Muscle layer of colon (tissue), 2 donors: ENCODE data around the gene HMGCS2.

Experiments used
- H3K27ac ChIP-seq: one replicate; pipeline ENCODE4 v1.7.0; 2013; ENCODE audit warnings: low read depth, mild to moderate bottlenecking, low read length, moderate library complexity
- H3K27me3 ChIP-seq, 2 donors: one replicate each; pipeline ENCODE4 v1.7.0; 2013; ENCODE audit warnings: low read length in 2 of 2, mild to moderate bottlenecking in 2 of 2; ENCODE audit not compliant: insufficient read depth in 2 of 2, control insufficient read depth in 1 of 2
- H3K36me3 ChIP-seq: one replicate; pipeline ENCODE4 v1.7.0; 2013; ENCODE audit warnings: mild to moderate bottlenecking, low read length; ENCODE audit not compliant: insufficient read depth
- H3K4me1 ChIP-seq: one replicate; pipeline ENCODE4 v1.7.0; 2013; ENCODE audit warnings: mild to moderate bottlenecking, low read length; ENCODE audit not compliant: insufficient read depth
- H3K4me3 ChIP-seq, 2 donors: one replicate each; pipeline ENCODE4 v1.7.0; 2013; ENCODE audit warnings: low read length in 2 of 2, low read depth in 1 of 2, mild to moderate bottlenecking in 1 of 2, moderate library complexity in 1 of 2
- H3K9ac ChIP-seq: one replicate; pipeline ENCODE4 v1.7.0; 2013; ENCODE audit warnings: low read length
- H3K9me3 ChIP-seq: one replicate; pipeline ENCODE4 v1.7.0; 2013; ENCODE audit warnings: mild to moderate bottlenecking, low read length
- donor health status: abdominal sarcoma.
- donor health status: Adenocarcinoma of cecum.

HMGCS2 gene

DNA sequence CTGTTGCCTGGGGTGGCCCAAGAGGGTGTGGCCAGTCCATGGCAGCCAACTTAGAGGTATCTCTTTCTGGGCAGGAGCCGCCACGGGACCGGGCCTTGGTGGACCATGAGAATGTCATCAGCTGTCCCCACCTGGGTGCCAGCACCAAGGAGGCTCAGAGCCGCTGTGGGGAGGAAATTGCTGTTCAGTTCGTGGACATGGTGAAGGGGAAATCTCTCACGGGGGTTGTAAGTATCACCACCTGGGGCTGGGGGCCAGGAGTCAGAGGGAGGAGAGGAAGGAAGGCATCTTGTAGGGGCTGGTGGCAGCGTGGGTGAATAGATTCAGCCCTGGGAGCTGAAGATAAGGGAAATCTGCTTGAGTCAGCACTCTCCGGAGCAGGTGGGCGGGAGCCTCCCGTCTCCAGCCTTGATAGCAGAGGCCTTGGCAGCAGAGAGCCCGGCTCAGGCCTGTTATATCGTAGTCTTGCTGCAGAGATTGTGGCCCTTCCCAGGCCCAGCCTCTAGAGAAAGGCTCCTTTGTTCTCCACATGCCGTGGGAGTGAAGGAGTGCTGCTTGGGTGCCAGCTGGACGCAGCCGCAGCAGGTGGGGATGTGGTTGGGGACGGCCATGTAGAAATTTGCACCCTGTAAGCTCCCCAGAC is 31.5 kb downstream of the HMGCS2 start:
- Histone ChIP-seq H3K27me3 (no peaks in the 10 kb centered on the region), H3K4me1 (peaks cover 7% of the 10 kb centered on the region), H3K4me3 (no peak overlapping the region), H3K9ac (no peak overlapping the region), H3K9me3 (no peaks in the 10 kb centered on the region), H3K36me3 (peaks cover 26% of the 10 kb centered on the region), H3K27ac (no peak overlapping the region)

GRCh38 chr1:119736649-119737039 is 32.1 kb downstream of the HMGCS2 start:
- Histone ChIP-seq H3K9ac (no peak overlapping the region), H3K4me3 (no peak overlapping the region), H3K27me3 (no peaks in the 10 kb centered on the region), H3K27ac (no peak overlapping the region), H3K9me3 (no peaks in the 10 kb centered on the region), H3K36me3 (peaks cover 28% of the 10 kb centered on the region), H3K4me1 (peaks cover 2% of the 10 kb centered on the region)

DNA sequence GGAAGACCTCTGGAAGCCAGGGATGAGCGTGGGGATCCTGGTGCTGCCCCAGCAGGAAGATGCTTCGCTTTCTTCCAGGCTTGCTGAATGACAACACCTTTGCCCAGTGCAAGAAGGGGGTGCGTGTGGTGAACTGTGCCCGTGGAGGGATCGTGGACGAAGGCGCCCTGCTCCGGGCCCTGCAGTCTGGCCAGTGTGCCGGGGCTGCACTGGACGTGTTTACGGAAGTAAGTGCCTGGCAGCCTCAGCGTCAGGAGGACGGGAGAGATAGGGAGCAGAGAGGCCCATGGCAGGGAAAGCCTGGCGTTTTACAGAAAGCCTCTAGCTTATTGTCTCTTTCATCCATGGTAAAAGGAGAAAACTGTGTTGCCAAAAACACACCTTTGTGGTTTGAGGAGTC is 33.5 kb downstream of the HMGCS2 start:
- Histone ChIP-seq H3K9me3 (no peaks in the 10 kb centered on the region), H3K4me1 (no peaks in the 10 kb centered on the region), H3K36me3 (peaks cover 35% of the 10 kb centered on the region), H3K27me3 (no peaks in the 10 kb centered on the region), H3K27ac (no peak overlapping the region), H3K9ac (no peak overlapping the region), H3K4me3 (no peak overlapping the region)

- Histone ChIP-seq H3K27me3 (no peaks in the 10 kb centered on the region), H3K36me3 (peaks cover 42% of the 10 kb centered on the region), H3K4me1 (no peaks in the 10 kb centered on the region), H3K9ac (no peak overlapping the region), H3K9me3 (no peaks in the 10 kb centered on the region), H3K27ac (no peak overlapping the region), H3K4me3 (no peak overlapping the region)
Observed at GRCh38 chr1:119733754-119734153, 35.0 kb downstream of the HMGCS2 start.

- Histone ChIP-seq H3K9me3 (no peaks in the 10 kb centered on the region), H3K4me1 (no peaks in the 10 kb centered on the region), H3K27me3 (no peaks in the 10 kb centered on the region), H3K36me3 (peaks cover 50% of the 10 kb centered on the region), H3K27ac (no peak overlapping the region), H3K4me3 (no peak overlapping the region), H3K9ac (no peak overlapping the region)
Observed at GRCh38 chr1:119732465-119733168, 36.1 kb downstream of the HMGCS2 start.

- Histone ChIP-seq H3K36me3 (peaks cover 55% of the 10 kb centered on the region), H3K27ac (no peak overlapping the region), H3K4me3 (no peak overlapping the region), H3K9ac (no peak overlapping the region), H3K4me1 (no peaks in the 10 kb centered on the region), H3K9me3 (no peaks in the 10 kb centered on the region), H3K27me3 (no peaks in the 10 kb centered on the region)
Observed at GRCh38 chr1:119731741-119732430, 36.8 kb downstream of the HMGCS2 start.

DNA sequence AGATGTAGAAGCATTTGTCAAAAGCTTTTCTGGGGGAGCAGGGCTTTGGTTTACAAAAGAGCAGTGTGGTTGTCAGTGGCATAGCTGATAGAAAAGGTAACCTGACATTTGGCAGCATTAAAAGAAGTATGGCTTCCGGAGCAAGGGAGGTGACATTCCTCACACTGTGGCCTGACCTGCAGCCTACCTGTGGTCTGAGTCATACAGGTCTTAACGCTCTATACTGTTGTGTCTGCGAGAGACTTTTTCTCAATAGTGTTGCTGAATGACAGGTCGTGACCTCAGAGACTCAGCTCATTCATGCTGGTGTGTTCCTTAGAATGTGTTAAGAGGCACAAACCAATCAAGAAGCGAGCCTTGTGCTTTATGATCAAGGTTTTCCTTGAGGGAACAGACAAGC is 37.6 kb downstream of the HMGCS2 start:
- no peak overlapping the region for H3K9ac ChIP-seq
- H3K9me3 ChIP-seq = no peaks in the 10 kb centered on the region
- H3K4me1 ChIP-seq = no peaks in the 10 kb centered on the region
- H3K27me3 ChIP-seq = no peaks in the 10 kb centered on the region
- H3K27ac ChIP-seq = no peak overlapping the region
- peaks cover 54% of the 10 kb centered on the region for H3K36me3 ChIP-seq
- H3K4me3 ChIP-seq = no peak overlapping the region

DNA sequence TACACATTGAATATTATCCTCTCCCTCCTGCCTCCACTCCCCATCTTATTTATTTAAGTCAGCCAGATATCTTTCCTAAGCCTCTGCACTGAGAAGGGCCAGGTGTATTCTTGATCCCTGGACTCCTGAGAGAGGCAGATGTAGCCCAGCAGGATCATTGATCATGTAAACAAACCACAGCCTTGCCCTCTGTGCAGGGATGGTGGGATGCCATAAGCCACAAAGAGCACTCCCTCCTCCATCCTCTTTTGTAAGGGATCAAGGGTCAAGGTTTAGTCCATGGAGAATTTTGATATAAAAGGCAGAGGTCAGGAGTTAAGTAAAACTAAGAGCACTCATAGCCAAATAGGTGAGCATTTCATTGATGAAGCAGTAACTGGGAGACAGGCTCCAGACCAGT is 39.7 kb downstream of the HMGCS2 start:
- H3K36me3 ChIP-seq = peaks cover 42% of the 10 kb centered on the region
- H3K9me3 ChIP-seq = no peaks in the 10 kb centered on the region
- no peak overlapping the region for H3K27ac ChIP-seq
- H3K27me3 ChIP-seq = no peaks in the 10 kb centered on the region
- H3K9ac ChIP-seq = no peak overlapping the region
- no peaks in the 10 kb centered on the region for H3K4me1 ChIP-seq
- H3K4me3 ChIP-seq = no peak overlapping the region

DNA sequence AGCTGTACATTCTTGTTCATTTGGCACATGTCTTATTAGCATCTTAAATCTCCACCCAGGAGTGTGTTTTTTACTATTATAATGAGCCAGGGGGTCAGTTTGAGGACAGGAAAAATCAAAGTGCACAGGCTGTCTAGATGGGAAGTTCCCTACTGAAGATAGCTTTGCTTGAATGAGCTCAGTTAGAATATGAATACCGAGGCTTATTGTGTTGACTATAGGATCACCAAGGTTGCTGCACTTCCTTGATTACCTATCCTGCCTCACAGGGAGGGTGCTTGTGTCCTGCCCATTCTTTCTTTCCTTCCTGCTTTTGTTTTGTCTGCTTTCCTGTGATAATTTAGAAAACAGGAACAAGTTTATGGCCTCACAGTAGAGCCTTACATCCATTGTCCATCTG is 40.7 kb downstream of the HMGCS2 start:
- Histone ChIP-seq H3K9ac (no peak overlapping the region), H3K27me3 (no peaks in the 10 kb centered on the region), H3K4me1 (no peaks in the 10 kb centered on the region), H3K4me3 (no peak overlapping the region), H3K36me3 (peaks cover 52% of the 10 kb centered on the region), H3K9me3 (no peaks in the 10 kb centered on the region), H3K27ac (no peak overlapping the region)

DNA sequence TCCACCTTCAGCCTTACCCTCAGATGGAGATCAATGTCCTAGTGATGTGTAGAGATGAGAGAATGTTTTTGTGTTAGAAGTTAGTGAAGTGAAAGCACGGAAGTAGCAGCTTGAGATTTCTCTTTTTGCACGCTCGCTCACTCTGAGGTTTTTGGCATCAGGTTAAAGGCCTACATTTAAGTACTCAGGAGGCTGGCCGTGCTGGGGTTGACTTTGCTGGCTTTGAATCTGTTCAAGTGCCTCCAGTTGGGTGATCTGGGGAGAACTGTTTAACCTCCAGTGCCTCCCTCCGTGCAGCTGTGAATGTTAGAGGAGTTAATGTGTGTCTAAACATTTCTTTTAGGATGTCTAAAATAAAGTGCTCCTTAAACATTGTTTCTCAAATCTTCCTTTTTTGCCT is 43.1 kb downstream of the HMGCS2 start:
- no peaks in the 10 kb centered on the region for H3K9me3 ChIP-seq

GRCh38 chr1:119724611-119725218 is 44.0 kb downstream of the HMGCS2 start:
- Histone ChIP-seq H3K4me1 (no peaks in the 10 kb centered on the region), H3K4me3 (no peak overlapping the region), H3K9me3 (no peaks in the 10 kb centered on the region), H3K27ac (no peak overlapping the region), H3K27me3 (no peaks in the 10 kb centered on the region), H3K9ac (no peak overlapping the region), H3K36me3 (peaks cover 53% of the 10 kb centered on the region)

More for the DNA sequence above, 43.1 kb downstream of the HMGCS2 start:
- Histone ChIP-seq H3K27me3 (no peaks in the 10 kb centered on the region), H3K4me1 (no peaks in the 10 kb centered on the region), H3K36me3 (peaks cover 55% of the 10 kb centered on the region), H3K4me3 (no peak overlapping the region), H3K27ac (no peak overlapping the region), H3K9ac (no peak overlapping the region)
